Mesendoderm (in vitro differentiated cells): ENCODE data around the gene CASQ1.
A peak's percentile ranks its signal among the peaks of the same experiment; 100 is the strongest.

Experiments
- DNase-seq: peaks from one replicate; pipeline ENCODE4 v3.0.0; 2013
- H2AK5ac ChIP-seq: 2 replicates; pipeline ENCODE4 v1.6.1; 2013; ENCODE audit warnings: low read length, inconsistent platforms
- H2BK120ac ChIP-seq: 2 replicates; pipeline ENCODE4 v1.6.1; 2013; ENCODE audit warnings: low read depth, mild to moderate bottlenecking, low read length, moderate library complexity, mixed read lengths
- H2BK15ac ChIP-seq: replicated peaks from 2 replicates; pipeline ENCODE4 v1.6.1; 2013; ENCODE audit warnings: low read depth, mild to moderate bottlenecking, moderate library complexity
- H2BK5ac ChIP-seq: 2 replicates; pipeline ENCODE4 v1.6.1; 2013; ENCODE audit warnings: low read length, inconsistent platforms
- H3K18ac ChIP-seq: 2 replicates; pipeline ENCODE4 v1.6.1; 2013; ENCODE audit warnings: mild to moderate bottlenecking, low read length, mixed read lengths
- H3K23ac ChIP-seq: one replicate; pipeline ENCODE4 v1.6.1; 2013; ENCODE audit warnings: low read length
- H3K27ac ChIP-seq: 2 replicates; pipeline ENCODE4 v1.5.1; 2013; ENCODE audit warnings: low read depth, mild to moderate bottlenecking, inconsistent platforms, low read length, moderate library complexity
- H3K27me3 ChIP-seq: 2 replicates; pipeline ENCODE4 v1.6.1; 2013; ENCODE audit warnings: low read length, control low read depth, mild to moderate bottlenecking, inconsistent platforms; ENCODE audit not compliant: insufficient read depth, poor library complexity
- H3K36me3 ChIP-seq: 2 replicates; pipeline ENCODE4 v1.6.1; 2013; ENCODE audit warnings: low read length, inconsistent platforms; ENCODE audit not compliant: control insufficient read depth, insufficient read depth
- H3K4ac ChIP-seq: one replicate; pipeline ENCODE4 v1.6.1; 2013; ENCODE audit warnings: low read depth, mild to moderate bottlenecking, low read length, moderate library complexity
- H3K4me1 ChIP-seq: 2 replicates; pipeline ENCODE4 v1.6.1; 2013; ENCODE audit warnings: low read depth, low read length, inconsistent platforms; ENCODE audit not compliant: control insufficient read depth
- H3K4me2 ChIP-seq: 2 replicates; pipeline ENCODE4 v1.6.1; 2013; ENCODE audit warnings: low read length
- H3K4me3 ChIP-seq: 2 replicates; pipeline ENCODE4 v1.5.1; 2013; ENCODE audit warnings: mild to moderate bottlenecking, low read length
- H3K56ac ChIP-seq: one replicate; pipeline ENCODE4 v1.6.1; 2013; ENCODE audit warnings: low read length
- H3K79me1 ChIP-seq: 2 replicates; pipeline ENCODE4 v1.6.1; 2013; ENCODE audit warnings: low read length, inconsistent platforms
- H3K79me2 ChIP-seq: 2 replicates; pipeline ENCODE4 v1.6.1; 2013; ENCODE audit warnings: mild to moderate bottlenecking, low read length; ENCODE audit not compliant: control insufficient read depth, insufficient read depth
- H3K9ac ChIP-seq: 2 replicates; pipeline ENCODE4 v1.6.1; 2013; ENCODE audit warnings: low read length, inconsistent platforms
- H4K5ac ChIP-seq: one replicate; pipeline ENCODE4 v1.6.1; 2013; ENCODE audit warnings: low read length
- H4K8ac ChIP-seq: one replicate; pipeline ENCODE4 v1.6.1; 2013; ENCODE audit warnings: low read depth, mild to moderate bottlenecking, control low read depth, low read length, moderate library complexity
- WGBS: extraction: QIAGEN DNeasy Blood & Tissue Kit; methylation state at CpG from one replicate; pipeline ENCODE4 v1.1.7; 2013; ENCODE audit warnings: low lambda C conversion rate, missing lambda C conversion rate; ENCODE audit not compliant: insufficient coverage; ENCODE audit errors: extremely low coverage; 5-methylcytosine and 5-hydroxymethylcytosine counted together

CASQ1 gene

GRCh38 chr1:160168609-160169369 lies 21.6 kb upstream of the CASQ1 start:
- H2BK5ac ChIP-seq, result peak overlapping the region; percentile 92
- H4K5ac ChIP-seq, result no peak overlapping the region
- peak overlapping the region; percentile 62 for H3K18ac ChIP-seq
- H3K79me2 ChIP-seq, result no peaks in the 10 kb centered on the region
- no peak overlapping the region for H2BK120ac ChIP-seq
- peak overlapping the region; percentile 6 for H3K4ac ChIP-seq
- peaks cover 25% of the 10 kb centered on the region for H3K4me1 ChIP-seq
- peak; percentile 92 for DNase-seq
- H4K8ac ChIP-seq, result no peak overlapping the region
- peak overlapping the region; percentile 25 for H3K9ac ChIP-seq
- H3K56ac ChIP-seq, result peak overlapping the region; percentile 70
- H3K27me3 ChIP-seq, result no peaks in the 10 kb centered on the region
- no peak overlapping the region for H2BK15ac ChIP-seq
- no CpG with 5 or more reads among the region's 13 CpGs for WGBS
- no peak overlapping the region for H3K23ac ChIP-seq
- H3K27ac ChIP-seq, result peak overlapping the region; percentile 73
- no peaks in the 10 kb centered on the region for H3K79me1 ChIP-seq
- no peaks in the 10 kb centered on the region for H3K36me3 ChIP-seq
- H3K4me2 ChIP-seq, result no peak overlapping the region
- H2AK5ac ChIP-seq, result no peak overlapping the region
- no peak overlapping the region for H3K4me3 ChIP-seq

GRCh38 chr1:160169553-160170399 lies 20.6 kb upstream of the CASQ1 start:
- Histone ChIP-seq H4K5ac (no peak overlapping the region), H3K27me3 (no peaks in the 10 kb centered on the region), H3K4me2 (no peak overlapping the region), H3K23ac (no peak overlapping the region), H3K4me1 (peaks cover 22% of the 10 kb centered on the region), H4K8ac (no peak overlapping the region), H2BK5ac (peak overlapping the region; percentile 92), H3K9ac (peak overlapping the region; percentile 22), H3K79me2 (no peaks in the 10 kb centered on the region), H3K79me1 (no peaks in the 10 kb centered on the region), H3K4ac (peak overlapping the region; percentile 93), H3K4me3 (no peak overlapping the region), H3K27ac (peak overlapping the region; percentile 90), H2BK15ac (no peak overlapping the region), H2BK120ac (peak overlapping the region; percentile 74), H3K36me3 (no peaks in the 10 kb centered on the region), H2AK5ac (no peak overlapping the region), H3K18ac (peak overlapping the region; percentile 93), H3K56ac (peak overlapping the region; percentile 72)
- no CpG with 5 or more reads among the region's 15 CpGs for WGBS
- peak; percentile 96 for DNase-seq

GRCh38 chr1:160171354-160171753 lies 19.0 kb upstream of the CASQ1 start:
- H4K5ac ChIP-seq, result no peak overlapping the region
- H2AK5ac ChIP-seq, result peak overlapping the region; percentile 3
- H3K36me3 ChIP-seq, result no peaks in the 10 kb centered on the region
- H4K8ac ChIP-seq, result no peak overlapping the region
- peak overlapping the region; percentile 18 for H3K4ac ChIP-seq
- no peaks in the 10 kb centered on the region for H3K79me1 ChIP-seq
- peak; percentile 73 for DNase-seq
- no peaks in the 10 kb centered on the region for H3K79me2 ChIP-seq
- no peak overlapping the region for H3K9ac ChIP-seq
- H3K23ac ChIP-seq, result no peak overlapping the region
- H3K4me3 ChIP-seq, result no peak overlapping the region
- no peak overlapping the region for H2BK120ac ChIP-seq
- WGBS, result no CpG with 5 or more reads among the region's 4 CpGs
- no peak overlapping the region for H3K4me2 ChIP-seq
- H3K27me3 ChIP-seq, result no peaks in the 10 kb centered on the region
- peak overlapping the region; percentile 81 for H3K56ac ChIP-seq
- H3K18ac ChIP-seq, result peak overlapping the region; percentile 93
- H3K27ac ChIP-seq, result peak overlapping the region; percentile 66
- H2BK15ac ChIP-seq, result no peak overlapping the region
- peaks cover 22% of the 10 kb centered on the region for H3K4me1 ChIP-seq
- peak overlapping the region; percentile 54 for H2BK5ac ChIP-seq

GRCh38 chr1:160171980-160172379 lies 18.4 kb upstream of the CASQ1 start:
- H3K27ac ChIP-seq, result peak overlapping the region; percentile 14
- peak overlapping the region; percentile 51 for H3K56ac ChIP-seq
- peak overlapping the region; percentile 23 for H2BK5ac ChIP-seq
- peak overlapping the region; percentile 21 for H3K18ac ChIP-seq
- H4K8ac ChIP-seq, result no peak overlapping the region
- H2AK5ac ChIP-seq, result no peak overlapping the region
- H3K79me1 ChIP-seq, result no peaks in the 10 kb centered on the region
- H3K9ac ChIP-seq, result no peak overlapping the region
- H3K36me3 ChIP-seq, result no peaks in the 10 kb centered on the region
- DNase-seq, result peak; percentile 51
- no peaks in the 10 kb centered on the region for H3K27me3 ChIP-seq
- no peak overlapping the region for H2BK120ac ChIP-seq
- no peak overlapping the region for H3K23ac ChIP-seq
- no CpG with 5 or more reads among the region's 9 CpGs for WGBS
- H3K4me3 ChIP-seq, result no peak overlapping the region
- peaks cover 22% of the 10 kb centered on the region for H3K4me1 ChIP-seq
- peak overlapping the region; percentile 60 for H3K4ac ChIP-seq
- H3K79me2 ChIP-seq, result no peaks in the 10 kb centered on the region
- H4K5ac ChIP-seq, result no peak overlapping the region
- H3K4me2 ChIP-seq, result no peak overlapping the region
- H2BK15ac ChIP-seq, result no peak overlapping the region

- Histone ChIP-seq H3K9ac (peak overlapping the region; percentile 10), H3K79me1 (no peaks in the 10 kb centered on the region), H3K4ac (peak overlapping the region; percentile 75), H3K56ac (peak overlapping the region; percentile 46), H4K5ac (no peak overlapping the region), H3K4me1 (peaks cover 10% of the 10 kb centered on the region), H4K8ac (no peak overlapping the region), H3K4me2 (no peak overlapping the region), H3K23ac (no peak overlapping the region), H3K27me3 (no peaks in the 10 kb centered on the region), H2BK120ac (peak overlapping the region; percentile 64), H2BK5ac (no peak overlapping the region), H3K36me3 (no peaks in the 10 kb centered on the region), H2AK5ac (no peak overlapping the region), H2BK15ac (peak overlapping the region; percentile 4), H3K79me2 (no peaks in the 10 kb centered on the region), H3K18ac (no peak overlapping the region), H3K27ac (peak overlapping the region; percentile 20), H3K4me3 (no peak overlapping the region)
- DNase-seq, result peak; percentile 64
- no CpG with 5 or more reads among the region's 2 CpGs for WGBS
Measured at GRCh38 chr1:160177231-160177630, 13.1 kb upstream of the CASQ1 start.
